Right kidney (tissue), 1 donor: Measurements from ENCODE around the gene HIF1A.

Source experiments
- DNase-seq: peaks from one replicate; pipeline ENCODE4 v3.0.0-alpha.2; 2016

Gene HIF1A

GRCh38 chr14:61797309-61797708 lies 102.0 kb downstream of the HIF1A start:
- DNase-seq: no peak
